ENCODE results near the gene UBR7. TPM values are rescaled to one million over a fixed set of nuclear protein-coding genes. Genes with fewer than 3 reads are reported as not detected.

The UBR7 gene
- total RNA-seq, 2 experiments from 2014 or later: 38.5 to 39.7 TPM

GRCh38 chr14:93271111-93271510 lies 64.1 kb downstream of the UBR7 start:
- Mint-ChIP-seq H3K36me3 (ENCODE audit: low read depth) (no peaks in the 10 kb centered on the region), H3K4me3 (no peak overlapping the region), H3K27ac (no peak overlapping the region), H3K4me1 (ENCODE audit: low read depth) (peaks cover 7% of the 10 kb centered on the region), H3K27me3 (no peaks in the 10 kb centered on the region), H3K9me3 (no peaks in the 10 kb centered on the region)
- intact Hi-C loops (cut with micrococcal nuclease): no loop called here
- TF ChIP-seq CTCF (IDR thresholded peaks at IDR 0.05): no peak
- no peak for ATAC-seq
- POLR2A ChIA-PET: no interaction called here
- CTCF ChIA-PET: interaction anchor here (1.1 kb wide), 1 partner anchor 52 kb away, joined by 3 read pairs; no protein-coding TSS in a partner anchor
- no peak for DNase-seq

GRCh38 chr14:93274055-93274806 lies 67.2 kb downstream of the UBR7 start:
- no peak overlapping the region for H3K4me3 Mint-ChIP-seq
- H3K27ac Mint-ChIP-seq: no peak overlapping the region
- no peak for TF ChIP-seq CTCF (IDR thresholded peaks at IDR 0.05)
- ATAC-seq: no peak
- ChIA-PET POLR2A (no interaction called here), CTCF (no interaction called here)
- H3K4me1 Mint-ChIP-seq (ENCODE audit: low read depth): peaks cover 5% of the 10 kb centered on the region
- no peaks in the 10 kb centered on the region for H3K27me3 Mint-ChIP-seq
- intact Hi-C loops (cut with micrococcal nuclease): no loop called here
- DNase-seq: no peak
- H3K9me3 Mint-ChIP-seq: no peaks in the 10 kb centered on the region
- H3K36me3 Mint-ChIP-seq (ENCODE audit: low read depth): no peaks in the 10 kb centered on the region

- Mint-ChIP-seq H3K36me3 (ENCODE audit: low read depth) (no peaks in the 10 kb centered on the region), H3K4me3 (no peak overlapping the region), H3K27me3 (no peaks in the 10 kb centered on the region), H3K9me3 (no peaks in the 10 kb centered on the region), H3K4me1 (ENCODE audit: low read depth) (peaks cover 4% of the 10 kb centered on the region), H3K27ac (no peak overlapping the region)
- intact Hi-C loops (cut with micrococcal nuclease): no loop called here
- ATAC-seq (no peak), DNase-seq (no peak)
- ChIA-PET CTCF (no interaction called here), POLR2A (no interaction called here)
- TF ChIP-seq CTCF (IDR thresholded peaks at IDR 0.05): no peak
Measured at GRCh38 chr14:93276031-93276716, 69.1 kb downstream of the UBR7 start.

Other genes with a start within 250 kb of the UBR7 start
- gene ITPK1, start 91.3 kb upstream of the UBR7 start, total RNA-seq: 10 to 100 TPM; 78.5 to 83.5 TPM
- 10 to 100 TPM; 19.1 to 19.6 TPM for gene MOAP1, start 22.4 kb upstream of the UBR7 start, total RNA-seq
- 10 to 100 TPM; 13.6 to 15.5 TPM for gene LYSET, start 21.9 kb upstream of the UBR7 start, total RNA-seq
- 10 to 100 TPM; 15.6 to 16.8 TPM for gene GON7, start 191 bp upstream of the UBR7 start, total RNA-seq
- 10 to 100 TPM in 1 of 2 experiments, 1 to 10 TPM in 1; 8.7 to 12.6 TPM for gene BTBD7, start 125.8 kb downstream of the UBR7 start, total RNA-seq
- not detected for gene COX8C, start 139.9 kb downstream of the UBR7 start, total RNA-seq
- under 1 TPM; 0.04 to 0.05 TPM for gene UNC79, start 223.7 kb downstream of the UBR7 start, total RNA-seq